H9 (cell line): ENCODE results near the gene SPAG4. TPM values are rescaled to one million over a fixed set of nuclear protein-coding genes. Genes with fewer than 3 reads are reported as not detected.

ENCODE experiments used
- DNase-seq: peaks from one replicate; pipeline ENCODE4 v3.0.0-alpha.2; 2017
- H2AFZ ChIP-seq: one replicate; pipeline ENCODE4 v1.6.1; 2013; ENCODE audit warnings: mild to moderate bottlenecking, low read length, control low read depth, moderate library complexity
- H2AK5ac ChIP-seq: 2 replicates; pipeline ENCODE4 v1.6.1; 2013; ENCODE audit warnings: low read length, control low read depth, mixed read lengths; ENCODE audit not compliant: insufficient read length
- H2BK120ac ChIP-seq: one replicate; pipeline ENCODE4 v1.6.1; 2013; ENCODE audit warnings: low read depth, mild to moderate bottlenecking, low read length, control low read depth, inconsistent platforms; ENCODE audit not compliant: poor library complexity, severe bottlenecking
- H2BK12ac ChIP-seq: 2 replicates; pipeline ENCODE4 v1.6.1; 2013; ENCODE audit warnings: low read length, control low read depth, mixed read lengths, low read depth; ENCODE audit not compliant: insufficient read length
- H2BK15ac ChIP-seq: 2 replicates; pipeline ENCODE4 v1.6.1; 2013; ENCODE audit warnings: low read depth, low read length, control low read depth
- H2BK20ac ChIP-seq: one replicate; pipeline ENCODE4 v1.6.1; 2013; ENCODE audit warnings: low read depth, mild to moderate bottlenecking, low read length, control low read depth, inconsistent platforms; ENCODE audit not compliant: poor library complexity, severe bottlenecking
- H2BK5ac ChIP-seq: 2 replicates; pipeline ENCODE4 v1.6.1; 2013; ENCODE audit warnings: low read length, control low read depth, mixed read lengths; ENCODE audit not compliant: insufficient read length
- H3K14ac ChIP-seq: 2 replicates; pipeline ENCODE4 v1.6.1; 2013; ENCODE audit warnings: low read length, control low read depth; ENCODE audit not compliant: insufficient read depth
- H3K18ac ChIP-seq: 2 replicates; pipeline ENCODE4 v1.6.1; 2013; ENCODE audit warnings: low read depth, mild to moderate bottlenecking, mixed read lengths, low read length, control low read depth; ENCODE audit not compliant: insufficient read length
- H3K23ac ChIP-seq: 2 replicates; pipeline ENCODE4 v1.6.1; 2013; ENCODE audit warnings: low read length, control low read depth, mixed read lengths, low read depth; ENCODE audit not compliant: insufficient read length
- H3K23me2 ChIP-seq: 2 replicates; pipeline ENCODE4 v1.6.1; 2013; ENCODE audit warnings: low read depth, mild to moderate bottlenecking, mixed read lengths, low read length, control low read depth; ENCODE audit not compliant: insufficient read length, poor library complexity, severe bottlenecking
- H3K27ac ChIP-seq: 2 replicates; pipeline ENCODE4 v1.5.1; 2013; ENCODE audit warnings: low read length, control low read depth, mixed read lengths, low read depth; ENCODE audit not compliant: insufficient read length
- H3K27me3 ChIP-seq: 2 replicates; pipeline ENCODE4 v1.6.1; 2013; ENCODE audit warnings: low read length, control low read depth, inconsistent platforms; ENCODE audit not compliant: insufficient read depth
- H3K4ac ChIP-seq: 2 replicates; pipeline ENCODE4 v1.6.1; 2013; ENCODE audit warnings: low read depth, mild to moderate bottlenecking, control low read depth, inconsistent platforms, low read length, moderate library complexity
- H3K4me1 ChIP-seq: 2 replicates; pipeline ENCODE4 v1.6.1; 2013; ENCODE audit warnings: low read length, control low read depth, inconsistent platforms; ENCODE audit not compliant: insufficient read depth
- H3K4me2 ChIP-seq: 2 replicates; pipeline ENCODE4 v1.6.1; 2013; ENCODE audit warnings: low read length, control low read depth, mixed read lengths; ENCODE audit not compliant: insufficient read length, insufficient read depth
- H3K56ac ChIP-seq: 2 replicates; pipeline ENCODE4 v1.6.1; 2013; ENCODE audit warnings: low read depth, mild to moderate bottlenecking, mixed read lengths, low read length, control low read depth; ENCODE audit not compliant: insufficient read length
- H3K79me1 ChIP-seq: 2 replicates; pipeline ENCODE4 v1.6.1; 2013; ENCODE audit warnings: low read depth, mild to moderate bottlenecking, moderate library complexity, low read length, control low read depth, inconsistent platforms; ENCODE audit not compliant: insufficient read depth, poor library complexity, severe bottlenecking
- H3K79me2 ChIP-seq: 2 replicates; pipeline ENCODE4 v1.6.1; 2013; ENCODE audit warnings: low read length, control low read depth, inconsistent platforms; ENCODE audit not compliant: insufficient read depth
- H3K9ac ChIP-seq: 2 replicates; pipeline ENCODE4 v1.6.1; 2013; ENCODE audit warnings: low read length, control low read depth, mixed read lengths; ENCODE audit not compliant: insufficient read length; ENCODE audit errors: extremely low read depth
- H3K9me3 ChIP-seq: one replicate; pipeline ENCODE4 v1.6.1; 2013; ENCODE audit warnings: low read depth, low read length, inconsistent platforms; ENCODE audit not compliant: control insufficient read depth
- H3T11ph ChIP-seq: one replicate; pipeline ENCODE4 v1.6.1; 2013; ENCODE audit warnings: mild to moderate bottlenecking, low read length, control low read depth, inconsistent platforms
- H4K20me1 ChIP-seq: one replicate; pipeline ENCODE4 v1.6.1; 2013; ENCODE audit not compliant: control insufficient read depth, insufficient read length, insufficient read depth
- H4K5ac ChIP-seq: 2 replicates; pipeline ENCODE4 v1.6.1; 2013; ENCODE audit warnings: low read depth, mild to moderate bottlenecking, mixed read lengths, low read length, control low read depth; ENCODE audit not compliant: insufficient read length
- H4K8ac ChIP-seq: replicated peaks from 2 replicates; pipeline ENCODE4 v1.6.1; 2013; ENCODE audit warnings: low read length, control low read depth, mixed read lengths, low read depth; ENCODE audit not compliant: insufficient read length
- H4K91ac ChIP-seq: 2 replicates; pipeline ENCODE4 v1.6.1; 2013; ENCODE audit warnings: low read depth, mild to moderate bottlenecking, moderate library complexity, mixed read lengths, low read length, control low read depth; ENCODE audit not compliant: insufficient read length
- H3K27ac Mint-ChIP-seq, 3 experiments: 2 replicates in 2 of 3; 3 replicates in 1 of 3; pipeline ENCODE4 v1.8.0; 2020 to 2021; ENCODE audit warnings: mixed read lengths in 3 of 3, mild to moderate bottlenecking in 1 of 3, moderate library complexity in 1 of 3
- H3K27me3 Mint-ChIP-seq: 2 replicates; pipeline ENCODE4 v1.8.0; 2021; ENCODE audit warnings: low read depth, mild to moderate bottlenecking, moderate library complexity, mixed read lengths
- H3K36me3 Mint-ChIP-seq, 3 experiments: 2 replicates in 2 of 3; 3 replicates in 1 of 3; pipeline ENCODE4 v1.8.0; 2020 to 2021; ENCODE audit warnings: low read depth in 3 of 3, mixed read lengths in 3 of 3; ENCODE audit not compliant: insufficient read depth in 1 of 3
- H3K4me1 Mint-ChIP-seq, 2 experiments: 2 replicates each; pipeline ENCODE4 v1.8.0; 2020; ENCODE audit warnings: mixed read lengths in 2 of 2
- H3K4me3 Mint-ChIP-seq, 2 experiments: 2 replicates in 1 of 2; 3 replicates in 1 of 2; pipeline ENCODE4 v1.8.0; 2020 to 2021; ENCODE audit warnings: mild to moderate bottlenecking in 2 of 2, mixed read lengths in 2 of 2, moderate library complexity in 1 of 2
- H3K9me3 Mint-ChIP-seq, 2 experiments: 2 replicates in 1 of 2; 3 replicates in 1 of 2; pipeline ENCODE4 v1.8.0; 2020; ENCODE audit warnings: mild to moderate bottlenecking in 2 of 2, mixed read lengths in 2 of 2, moderate library complexity in 1 of 2
- CTCF ChIP-seq: fragments of 200-600 bp; sonication (generic); conservative IDR thresholded peaks from 3 replicates; pipeline ENCODE4 v1.8.0; 2021; ENCODE audit warnings: antibody characterized with exemption, mild to moderate bottlenecking
- WGBS: extraction: QIAGEN DNeasy Blood & Tissue Kit; methylation state at CpG from one replicate; pipeline ENCODE4 v1.1.7; 2013; ENCODE audit warnings: missing lambda C conversion rate, low lambda C conversion rate, mixed read lengths; ENCODE audit not compliant: insufficient read length; ENCODE audit errors: extremely low coverage; 5-methylcytosine and 5-hydroxymethylcytosine counted together
- total RNA-seq: library from RNA; stranded (reverse); gene quantifications from 2 replicates; pipeline ENCODE4 v1.2.1, GENCODE V29; 2021

The SPAG4 gene
- total RNA-seq, 1 experiment from 2014 or later, result 4.9 TPM

GRCh38 chr20:35650632-35651031 lies 35.0 kb downstream of the SPAG4 start:
- Histone ChIP-seq H3K9me3 (no peaks in the 10 kb centered on the region), H3K79me1 (peaks cover 9% of the 10 kb centered on the region)
- 0 out of 7 replicates have a peak overlapping the region, but pooled peaks of 1 of the 3 experiments have one; percentile 47 for H3K27ac Mint-ChIP-seq

More at GRCh38 chr20:35650632-35651031, 35.0 kb downstream of the SPAG4 start:
- Histone ChIP-seq H3K27ac (no peak overlapping the region), H3K18ac (no peak overlapping the region), H2AK5ac (no peak overlapping the region), H3K23ac (no peak overlapping the region), H3K4ac (no peak overlapping the region), H2BK12ac (no peak overlapping the region), H4K5ac (no peak overlapping the region), H2BK5ac (no peak overlapping the region), H3K56ac (no peak overlapping the region), H2BK20ac (no peak overlapping the region), H2AFZ (no peak overlapping the region), H3K4me2 (no peak overlapping the region), H3K23me2 (no peaks in the 10 kb centered on the region), H2BK15ac (no peak overlapping the region), H3K27me3 (no peaks in the 10 kb centered on the region), H4K20me1 (peaks cover 4% of the 10 kb centered on the region), H4K91ac (no peak overlapping the region), H4K8ac (no peak overlapping the region), H3K79me2 (peaks cover 47% of the 10 kb centered on the region), H3K9ac (no peak overlapping the region), H3T11ph (no peak overlapping the region), H2BK120ac (no peak overlapping the region), H3K4me1 (no peaks in the 10 kb centered on the region), H3K14ac (no peak overlapping the region)
- TF ChIP-seq CTCF, result no peak
- no CpG with 5 or more reads among the region's 3 CpGs for WGBS
- no peak for DNase-seq
- Mint-ChIP-seq H3K36me3 (peaks cover 1 to 28% (median 21%) of the 10 kb centered on the region in 3 experiments; a peak in 6 of 7 replicates), H3K4me1 (peaks cover 5% of the 10 kb centered on the region in 2 experiments; a peak in 2 of 4 replicates), H3K4me3 (no peak overlapping the region), H3K9me3 (no peaks in the 10 kb centered on the region), H3K27me3 (no peaks in the 10 kb centered on the region)
